Breast epithelium (tissue), 4 donors: Measurements from ENCODE around the gene C17orf107. TPM values are rescaled to one million over a fixed set of nuclear protein-coding genes. Genes with fewer than 3 reads are reported as not detected.
A peak's percentile ranks its signal among the peaks of the same experiment; 100 is the strongest.

Source experiments
- DNase-seq, 2 donors: peaks; one replicate each; pipeline ENCODE4 v3.0.0-alpha.2; 2019; ENCODE audit warnings: low spot score in 2 of 2
- H3K27ac ChIP-seq, 2 donors: fragments of 200-600 bp; sonication (generic) in 1 of 2; one replicate each; pipeline ENCODE4 v1.5.1; 2016 to 2019; ENCODE audit warnings: mild to moderate bottlenecking in 1 of 2
- H3K27me3 ChIP-seq, 2 donors: fragments of 200-600 bp; sonication (generic) in 1 of 2; one replicate each; pipeline versions ENCODE4 v1.5.1 to v1.6.0; 2017 to 2019; ENCODE audit warnings: control low read depth in 1 of 2, mild to moderate bottlenecking in 1 of 2
- H3K36me3 ChIP-seq: fragments of 200-600 bp; one replicate; pipeline ENCODE4 v1.5.1; 2019
- H3K4me1 ChIP-seq, 2 donors: fragments of 200-600 bp; sonication (generic); one replicate each; pipeline ENCODE4 v1.5.1; 2016 to 2019; ENCODE audit warnings: control low read depth in 1 of 2
- H3K4me3 ChIP-seq, 3 donors: fragments of 200-600 bp; sonication (generic); 1 replicate in 2 of 3; 2 replicates in 1 of 3; pipeline ENCODE4 v1.5.1; 2016 to 2019; ENCODE audit warnings: mild to moderate bottlenecking in 3 of 3, moderate library complexity in 2 of 3
- H3K9me3 ChIP-seq, 2 donors: fragments of 200-600 bp; sonication (generic) in 1 of 2; one replicate each; pipeline ENCODE4 v1.5.1; 2016 to 2019; ENCODE audit warnings: control low read depth in 1 of 2
- POLR2A ChIP-seq: fragments of 450-650 bp; IDR thresholded peaks from one replicate; pipeline ENCODE4 v1.6.1; 2016; ENCODE audit warnings: antibody characterized with exemption, mild to moderate bottlenecking, moderate library complexity
- POLR2AphosphoS5 ChIP-seq, 3 donors: sonication (generic); formaldehyde crosslinking; IDR thresholded peaks; one replicate each; pipeline ENCODE4 v1.6.1; 2017; ENCODE audit warnings: antibody characterized with exemption in 3 of 3
- intact Hi-C: fragments of 100-400 bp; cut with DNase I; formaldehyde crosslinking; loops from one replicate; pipeline ENCODE4 v1.15.1; 2023; ENCODE audit warnings: low total_unique reads
- total RNA-seq, 3 donors: library from RNA; depleted of rRNA; stranded (reverse); fragments of >200 nt; gene quantifications; one replicate each; pipeline ENCODE4 v1.1.0, GENCODE V29; 2016
- TF ChIP-seq, protein P1 (sequence below), 3 donors: fragments of 450-650 bp; IDR thresholded peaks; one replicate each; pipeline ENCODE4 v1.5.1; 2016 to 2017; ENCODE audit warnings: antibody characterized with exemption in 3 of 3, mild to moderate bottlenecking in 3 of 3, moderate library complexity in 3 of 3

C17orf107 gene
- total RNA-seq, 3 donors from 2014 or later, result 3.9 to 10.5 TPM; not detected in 1

DNA sequence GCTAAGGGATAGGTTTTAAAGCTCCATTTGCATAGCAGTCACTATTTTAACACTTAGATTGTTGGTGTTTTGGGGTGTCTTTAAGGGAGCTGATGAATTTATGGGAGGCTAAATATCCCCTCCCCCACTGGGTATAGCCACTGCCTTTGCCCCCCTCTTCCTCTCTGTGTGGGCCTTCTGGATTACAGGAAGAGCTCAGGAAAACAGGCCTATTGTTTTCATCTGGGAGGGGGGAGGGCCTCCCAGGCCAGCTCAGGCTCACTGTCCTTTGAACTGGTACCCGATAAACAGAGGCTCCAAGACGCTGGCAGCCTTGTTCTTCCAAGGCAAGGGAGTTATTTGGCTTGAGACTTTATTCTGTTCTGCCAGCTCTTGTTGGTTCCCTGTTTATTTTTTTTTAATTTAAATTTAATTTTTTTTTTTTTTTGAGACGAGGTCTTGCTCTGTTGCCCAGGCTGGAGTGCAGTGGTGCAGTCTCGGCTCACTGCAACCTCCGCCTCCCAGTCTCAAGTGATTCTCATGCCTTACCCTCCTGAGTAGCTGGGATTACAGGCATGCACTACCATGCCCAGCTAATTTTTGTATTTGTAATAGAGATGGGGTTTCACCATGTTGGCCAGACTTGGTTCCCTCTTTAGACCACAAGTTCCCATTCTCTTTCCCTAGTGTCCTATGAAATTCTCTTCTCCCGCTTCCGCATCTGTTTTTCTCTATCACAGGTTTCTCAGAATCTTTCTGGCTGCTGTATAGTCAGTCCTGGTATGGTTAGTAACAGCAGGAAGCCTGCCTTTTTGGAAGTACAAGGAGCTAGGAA, 41.1 kb upstream of the C17orf107 start:
- Histone ChIP-seq H3K9me3 (no peaks in the 10 kb centered on the region), H3K4me3 (peak overlapping the region in 2 of 3 donors; percentile 39 to 60), H3K36me3 (no peaks in the 10 kb centered on the region), H3K27me3 (no peaks in the 10 kb centered on the region), H3K27ac (peak overlapping the region; percentile 83 to 90), H3K4me1 (peaks cover 3 to 17% of the 10 kb centered on the region in 2 donors)
- peak in 1 of 2 donors; percentile 45 for DNase-seq
- TF ChIP-seq, protein P1, sequence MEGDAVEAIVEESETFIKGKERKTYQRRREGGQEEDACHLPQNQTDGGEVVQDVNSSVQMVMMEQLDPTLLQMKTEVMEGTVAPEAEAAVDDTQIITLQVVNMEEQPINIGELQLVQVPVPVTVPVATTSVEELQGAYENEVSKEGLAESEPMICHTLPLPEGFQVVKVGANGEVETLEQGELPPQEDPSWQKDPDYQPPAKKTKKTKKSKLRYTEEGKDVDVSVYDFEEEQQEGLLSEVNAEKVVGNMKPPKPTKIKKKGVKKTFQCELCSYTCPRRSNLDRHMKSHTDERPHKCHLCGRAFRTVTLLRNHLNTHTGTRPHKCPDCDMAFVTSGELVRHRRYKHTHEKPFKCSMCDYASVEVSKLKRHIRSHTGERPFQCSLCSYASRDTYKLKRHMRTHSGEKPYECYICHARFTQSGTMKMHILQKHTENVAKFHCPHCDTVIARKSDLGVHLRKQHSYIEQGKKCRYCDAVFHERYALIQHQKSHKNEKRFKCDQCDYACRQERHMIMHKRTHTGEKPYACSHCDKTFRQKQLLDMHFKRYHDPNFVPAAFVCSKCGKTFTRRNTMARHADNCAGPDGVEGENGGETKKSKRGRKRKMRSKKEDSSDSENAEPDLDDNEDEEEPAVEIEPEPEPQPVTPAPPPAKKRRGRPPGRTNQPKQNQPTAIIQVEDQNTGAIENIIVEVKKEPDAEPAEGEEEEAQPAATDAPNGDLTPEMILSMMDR (IDR thresholded peaks at IDR 0.05), result no peak
- no peak for TF ChIP-seq POLR2AphosphoS5 (IDR thresholded peaks at IDR 0.05)
- TF ChIP-seq POLR2A, result no peak
- intact Hi-C loops, result no loop called here

DNA sequence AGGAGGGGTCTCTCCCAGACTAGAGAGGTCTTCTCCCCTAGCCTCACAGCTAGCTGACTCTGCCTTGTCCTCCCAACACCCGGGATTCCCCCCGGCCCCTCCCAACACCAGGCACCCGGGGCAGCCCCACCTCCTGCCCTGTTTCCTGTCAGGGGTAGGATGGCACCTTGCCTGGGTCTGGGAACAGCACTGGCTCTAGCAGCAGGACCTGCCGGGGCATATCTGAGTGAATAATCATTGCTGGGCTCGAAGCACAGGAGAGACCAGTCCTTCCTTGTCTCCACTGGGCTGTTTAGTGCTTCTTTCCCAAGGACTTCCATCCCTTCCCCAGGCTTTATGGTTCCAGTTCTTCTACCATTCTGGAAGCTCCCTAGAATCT, 40.5 kb upstream of the C17orf107 start:
- TF ChIP-seq, protein P1 (IDR thresholded peaks at IDR 0.05), result no peak
- peak in 1 of 3 donors; percentile 17 for TF ChIP-seq POLR2AphosphoS5 (IDR thresholded peaks at IDR 0.05)
- Histone ChIP-seq H3K9me3 (no peaks in the 10 kb centered on the region), H3K27me3 (no peaks in the 10 kb centered on the region), H3K36me3 (no peaks in the 10 kb centered on the region), H3K4me1 (peaks cover 3 to 17% of the 10 kb centered on the region in 2 donors), H3K27ac (peak overlapping the region; percentile 83 to 90), H3K4me3 (peak overlapping the region in 2 of 3 donors; percentile 39 to 60)
- intact Hi-C loops, result no loop called here
- peak; percentile 67 to 83 for DNase-seq

DNA sequence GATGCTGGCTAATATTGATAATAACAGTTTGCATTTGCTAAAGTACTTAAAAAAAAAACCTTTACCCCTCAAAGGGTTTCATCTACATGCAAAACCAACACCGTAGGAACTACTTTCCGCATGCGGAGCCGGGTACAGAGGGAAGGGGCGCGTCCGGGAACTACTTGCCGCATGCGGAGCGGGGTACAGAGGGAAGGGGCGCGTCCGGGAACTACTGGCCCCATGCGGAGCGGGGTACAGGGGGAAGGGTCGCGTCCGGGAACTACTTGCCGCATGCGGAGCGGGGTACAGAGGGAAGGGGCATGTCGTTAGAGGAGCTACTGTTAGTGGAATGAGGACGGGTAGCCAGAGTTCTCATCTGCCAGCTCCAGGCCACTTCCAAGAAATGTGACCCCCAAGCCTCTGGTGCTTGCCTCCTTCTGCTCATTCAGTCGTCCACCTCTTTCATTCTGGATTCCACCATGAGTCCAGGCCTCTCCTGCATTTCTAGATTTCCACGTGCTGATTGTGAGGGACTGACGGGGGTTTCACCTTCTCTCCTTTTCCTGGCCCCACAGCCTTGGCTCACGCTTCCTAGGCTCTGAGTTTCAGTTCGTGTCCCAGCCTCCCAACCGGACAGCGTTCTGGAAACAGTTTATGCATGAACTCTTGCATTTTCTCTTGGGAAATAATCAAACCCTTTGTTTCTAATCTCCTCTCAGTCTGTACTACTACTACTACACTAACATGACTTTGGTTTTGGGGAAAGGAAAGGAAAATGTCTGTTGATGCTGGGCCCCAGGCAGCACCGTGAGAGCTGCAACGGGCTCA, 39.3 kb upstream of the C17orf107 start:
- H3K27ac ChIP-seq, result peak overlapping the region; percentile 64 to 65
- no peaks in the 10 kb centered on the region for H3K9me3 ChIP-seq
- H3K27me3 ChIP-seq, result no peaks in the 10 kb centered on the region
- TF ChIP-seq POLR2AphosphoS5 (IDR thresholded peaks at IDR 0.05) (no peak), POLR2A (no peak)
- TF ChIP-seq, protein P1 (IDR thresholded peaks at IDR 0.05), result no peak
- H3K4me3 ChIP-seq, result peak overlapping the region; percentile 1 to 60 (median 39)
- intact Hi-C loops, result no loop called here
- no peak for DNase-seq
- peaks cover 3 to 17% of the 10 kb centered on the region in 2 donors for H3K4me1 ChIP-seq
- no peaks in the 10 kb centered on the region for H3K36me3 ChIP-seq

DNA sequence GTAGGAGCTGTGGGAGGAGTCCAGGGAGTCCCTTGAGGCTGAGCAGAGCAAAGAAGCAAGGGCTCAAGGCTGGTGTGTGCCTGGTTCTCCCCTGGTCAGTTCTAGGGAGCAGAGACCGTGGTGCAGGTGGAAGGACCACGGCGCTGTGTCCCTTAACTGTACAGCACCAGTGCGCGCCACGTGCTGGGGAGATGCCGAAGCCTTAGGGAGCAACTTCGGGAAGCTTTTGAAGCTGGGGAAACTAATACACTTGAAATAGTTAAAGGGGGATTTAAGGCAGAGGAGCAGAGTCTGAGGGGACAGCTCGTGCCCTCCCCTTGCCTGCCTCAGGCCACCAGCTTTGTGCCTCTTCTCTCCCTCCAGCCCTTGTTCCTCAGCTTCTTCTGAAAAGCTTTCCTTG, 38.7 kb upstream of the C17orf107 start:
- H3K4me3 ChIP-seq, result peak overlapping the region in 2 of 3 donors; percentile 39 to 60
- DNase-seq, result no peak
- intact Hi-C loops, result no loop called here
- H3K9me3 ChIP-seq, result no peaks in the 10 kb centered on the region
- no peaks in the 10 kb centered on the region for H3K27me3 ChIP-seq
- peaks cover 3 to 17% of the 10 kb centered on the region in 2 donors for H3K4me1 ChIP-seq
- H3K27ac ChIP-seq, result peak overlapping the region; percentile 64 to 65
- TF ChIP-seq POLR2A (no peak), POLR2AphosphoS5 (IDR thresholded peaks at IDR 0.05) (no peak)
- TF ChIP-seq, protein P1 (IDR thresholded peaks at IDR 0.05), result no peak
- no peaks in the 10 kb centered on the region for H3K36me3 ChIP-seq
